Neuronal stem cell (in vitro differentiated cells): ENCODE results near the gene MARK3.

Experiments
- DNase-seq: peaks from one replicate; pipeline ENCODE4 v3.0.0-alpha.2; 2013; ENCODE audit warnings: low spot score
- H2AFZ ChIP-seq: one replicate; pipeline ENCODE4 v1.6.1; 2013; ENCODE audit warnings: mild to moderate bottlenecking, low read length, inconsistent platforms
- H2AK5ac ChIP-seq: 2 replicates; pipeline ENCODE4 v1.6.1; 2013; ENCODE audit warnings: low read depth, mild to moderate bottlenecking, inconsistent platforms, low read length, moderate library complexity, mixed read lengths
- H2BK120ac ChIP-seq: 2 replicates; pipeline ENCODE4 v1.6.1; 2013; ENCODE audit warnings: low read depth, mild to moderate bottlenecking, inconsistent platforms, low read length, moderate library complexity, mixed read lengths
- H2BK12ac ChIP-seq: one replicate; pipeline ENCODE4 v1.6.1; 2013; ENCODE audit warnings: low read length, inconsistent platforms
- H2BK15ac ChIP-seq: 2 replicates; pipeline ENCODE4 v1.6.1; 2013; ENCODE audit warnings: mild to moderate bottlenecking, low read length, inconsistent platforms, mixed read lengths
- H2BK5ac ChIP-seq: one replicate; pipeline ENCODE4 v1.6.1; 2013; ENCODE audit warnings: inconsistent platforms, mild to moderate bottlenecking, low read length, moderate library complexity
- H3K14ac ChIP-seq: one replicate; pipeline ENCODE4 v1.6.1; 2013; ENCODE audit warnings: low read length, inconsistent platforms
- H3K18ac ChIP-seq: 2 replicates; pipeline ENCODE4 v1.6.1; 2013; ENCODE audit warnings: low read length, inconsistent platforms
- H3K23ac ChIP-seq: 2 replicates; pipeline ENCODE4 v1.6.1; 2013; ENCODE audit warnings: low read depth, mild to moderate bottlenecking, mixed read lengths, low read length, inconsistent platforms; ENCODE audit not compliant: poor library complexity
- H3K27ac ChIP-seq: replicated peaks from 3 replicates; pipeline ENCODE4 v1.5.1; 2013; ENCODE audit warnings: low read length, inconsistent platforms
- H3K27me3 ChIP-seq, 3 experiments: 2 replicates each; pipeline ENCODE4 v1.6.1; 2013; ENCODE audit warnings: low read length in 3 of 3, mild to moderate bottlenecking in 2 of 3, inconsistent platforms in 1 of 3, low read depth in 1 of 3, mixed read lengths in 1 of 3, moderate library complexity in 1 of 3; ENCODE audit not compliant: control insufficient read depth in 3 of 3, insufficient read depth in 3 of 3
- H3K36me3 ChIP-seq, 2 donors: replicated peaks in 1 of 2; 2 replicates each; pipeline ENCODE4 v1.6.1; 2013; ENCODE audit warnings: low read length in 2 of 2; ENCODE audit not compliant: control insufficient read depth in 2 of 2, insufficient read depth in 2 of 2
- H3K4ac ChIP-seq: 2 replicates; pipeline ENCODE4 v1.6.1; 2013; ENCODE audit warnings: inconsistent platforms, mild to moderate bottlenecking, low read length, moderate library complexity
- H3K4me1 ChIP-seq, 2 donors: 1 replicate in 1 of 2; 2 replicates in 1 of 2; pipeline ENCODE4 v1.6.1; 2013; ENCODE audit warnings: low read length in 2 of 2, low read depth in 1 of 2; ENCODE audit not compliant: control insufficient read depth in 2 of 2, insufficient read depth in 1 of 2
- H3K4me2 ChIP-seq: one replicate; pipeline ENCODE4 v1.6.1; 2013; ENCODE audit warnings: mild to moderate bottlenecking, low read length, inconsistent platforms; ENCODE audit not compliant: insufficient read depth, poor library complexity, severe bottlenecking
- H3K4me3 ChIP-seq, 2 donors: 2 replicates each; pipeline ENCODE4 v1.5.1; 2013; ENCODE audit warnings: low read length in 2 of 2, mild to moderate bottlenecking in 2 of 2, inconsistent platforms in 1 of 2, moderate library complexity in 1 of 2
- H3K79me1 ChIP-seq: one replicate; pipeline ENCODE4 v1.6.1; 2013; ENCODE audit warnings: low read depth, mild to moderate bottlenecking, inconsistent platforms, low read length, moderate library complexity
- H3K9ac ChIP-seq: one replicate; pipeline ENCODE4 v1.6.1; 2013; ENCODE audit warnings: mild to moderate bottlenecking, low read depth, low read length, inconsistent platforms; ENCODE audit not compliant: poor library complexity
- H3K9me3 ChIP-seq, 2 donors: replicated peaks in 1 of 2; 2 replicates each; pipeline versions ENCODE3 to v1.6.1; 2013; ENCODE audit warnings: low read length in 2 of 2, mild to moderate bottlenecking in 2 of 2, inconsistent platforms in 1 of 2, low read depth in 1 of 2, mixed read lengths in 1 of 2, moderate library complexity in 1 of 2; ENCODE audit not compliant: control insufficient read depth in 2 of 2, insufficient read depth in 1 of 2
- H4K8ac ChIP-seq: one replicate; pipeline ENCODE4 v1.6.1; 2013; ENCODE audit warnings: low read depth, mild to moderate bottlenecking, inconsistent platforms, low read length, moderate library complexity
- H4K91ac ChIP-seq: one replicate; pipeline ENCODE4 v1.6.1; 2013; ENCODE audit warnings: low read length, low read depth, mild to moderate bottlenecking, inconsistent platforms; ENCODE audit not compliant: poor library complexity
- WGBS, 2 donors: extraction: QIAGEN DNeasy Blood & Tissue Kit; methylation state at CpG; one replicate each; pipeline ENCODE4 v1.1.7; 2013; ENCODE audit warnings: missing lambda C conversion rate in 2 of 2, mixed read lengths in 1 of 2; ENCODE audit not compliant: insufficient read length in 2 of 2, insufficient replicate concordance in 1 of 2; ENCODE audit errors: extremely low coverage in 2 of 2; 5-methylcytosine and 5-hydroxymethylcytosine counted together

Gene MARK3

DNA sequence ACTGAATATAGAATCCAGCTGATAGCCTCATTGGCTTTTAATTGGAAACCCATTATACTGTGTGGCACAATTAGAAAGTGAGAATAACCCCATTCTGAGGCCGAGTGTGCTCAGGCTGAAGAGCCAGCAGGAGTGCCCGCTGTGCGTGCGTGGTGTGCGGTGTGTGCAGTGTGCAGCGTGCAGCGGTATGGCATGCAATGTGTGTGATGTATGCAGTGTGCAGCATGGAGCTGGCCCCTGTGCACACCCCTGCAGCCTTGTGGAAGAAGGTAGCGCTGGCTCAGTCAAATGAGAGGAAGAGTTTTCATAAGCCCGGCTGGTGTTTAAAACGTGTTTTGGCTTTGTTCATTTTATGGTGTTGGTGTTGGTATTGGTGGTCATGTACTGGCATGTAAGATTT, 114.5 kb downstream of the MARK3 start:
- H3K4me1 ChIP-seq = peaks cover 0 to 7% of the 10 kb centered on the region in 2 donors
- H3K4me2 ChIP-seq = no peak overlapping the region
- no peak overlapping the region for H2AFZ ChIP-seq
- H3K36me3 ChIP-seq = peaks cover 38 to 93% of the 10 kb centered on the region in 2 donors
- H2BK120ac ChIP-seq = no peak overlapping the region
- no peak overlapping the region for H3K23ac ChIP-seq
- peak overlapping the region in 1 of 2 donors; percentile 33 for H3K4me3 ChIP-seq
- no peak overlapping the region for H4K8ac ChIP-seq
- no peak for DNase-seq
- peak overlapping the region; percentile 64 for H3K9ac ChIP-seq
- H4K91ac ChIP-seq = no peak overlapping the region
- no peak overlapping the region for H2BK5ac ChIP-seq
- no peak overlapping the region for H3K14ac ChIP-seq
- peak overlapping the region; percentile 7 for H3K27ac ChIP-seq
- H2AK5ac ChIP-seq = no peak overlapping the region
- WGBS, 2 donors = no CpG with 5 or more reads among the region's 10 CpGs
- H3K18ac ChIP-seq = no peak overlapping the region
- H3K4ac ChIP-seq = no peak overlapping the region
- H3K9me3 ChIP-seq = no peaks in the 10 kb centered on the region
- peaks cover 0 to 2% (median 0%) of the 10 kb centered on the region in 3 experiments for H3K27me3 ChIP-seq
- no peak overlapping the region for H2BK15ac ChIP-seq
- peak overlapping the region; percentile 33 for H2BK12ac ChIP-seq
- peaks cover 5% of the 10 kb centered on the region for H3K79me1 ChIP-seq

DNA sequence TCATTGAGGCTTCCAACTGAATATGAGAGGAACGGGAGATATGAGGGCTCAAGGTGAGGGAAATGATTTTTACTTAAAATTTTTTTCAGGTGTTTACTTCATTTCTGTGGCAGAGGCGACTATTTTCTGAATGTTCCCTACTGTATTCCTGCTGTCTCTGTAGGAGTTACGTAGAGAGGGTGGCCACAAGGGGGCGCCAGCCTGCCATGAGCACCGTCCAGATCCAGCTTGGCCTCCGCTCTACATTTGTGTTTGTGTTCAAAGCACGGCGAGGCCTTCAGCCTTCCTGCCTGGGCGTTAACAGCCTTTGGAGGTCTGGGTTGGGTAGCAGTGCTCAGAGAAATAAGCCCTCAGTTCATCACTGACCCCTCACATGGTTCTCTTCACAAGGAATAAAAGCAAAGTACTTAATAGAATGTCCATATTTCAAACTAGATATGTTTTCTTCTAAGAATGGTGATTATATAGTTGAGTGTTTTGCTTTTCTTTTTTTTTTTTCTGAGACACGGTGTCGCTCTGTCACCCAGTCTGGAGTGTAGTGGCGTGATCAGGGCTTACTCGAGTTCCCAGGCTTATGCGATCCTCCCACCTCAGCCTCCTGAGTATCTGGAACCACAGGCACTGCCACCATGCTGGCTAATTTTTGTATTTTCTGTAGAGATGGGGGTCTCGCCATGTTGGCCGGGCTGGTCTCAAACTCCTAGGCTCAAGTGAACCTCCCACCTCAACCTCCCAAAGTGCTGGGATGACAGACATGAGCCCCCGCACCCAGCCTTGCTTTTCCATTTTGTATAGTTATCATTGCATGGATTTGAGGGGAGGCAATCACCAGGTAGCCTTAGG, 115.2 kb downstream of the MARK3 start:
- H2BK15ac ChIP-seq = no peak overlapping the region
- H2BK120ac ChIP-seq = no peak overlapping the region
- H3K27ac ChIP-seq = no peak overlapping the region
- H3K18ac ChIP-seq = no peak overlapping the region
- no peak overlapping the region for H3K4me2 ChIP-seq
- WGBS, 2 donors = no CpG with 5 or more reads among the region's 17 CpGs
- no peak overlapping the region for H3K4me3 ChIP-seq
- no peak overlapping the region for H3K14ac ChIP-seq
- H3K4me1 ChIP-seq = peaks cover 0 to 7% of the 10 kb centered on the region in 2 donors
- H3K36me3 ChIP-seq = peaks cover 44 to 93% of the 10 kb centered on the region in 2 donors
- H3K9ac ChIP-seq = no peak overlapping the region
- peak; percentile 82 for DNase-seq
- H3K79me1 ChIP-seq = peaks cover 5% of the 10 kb centered on the region
- no peak overlapping the region for H3K23ac ChIP-seq
- no peak overlapping the region for H2AK5ac ChIP-seq
- H2BK12ac ChIP-seq = no peak overlapping the region
- no peaks in the 10 kb centered on the region for H3K9me3 ChIP-seq
- no peak overlapping the region for H4K8ac ChIP-seq
- no peak overlapping the region for H2BK5ac ChIP-seq
- H4K91ac ChIP-seq = no peak overlapping the region
- no peak overlapping the region for H2AFZ ChIP-seq
- no peak overlapping the region for H3K4ac ChIP-seq
- H3K27me3 ChIP-seq = peaks cover 0 to 2% (median 0%) of the 10 kb centered on the region in 3 experiments

DNA sequence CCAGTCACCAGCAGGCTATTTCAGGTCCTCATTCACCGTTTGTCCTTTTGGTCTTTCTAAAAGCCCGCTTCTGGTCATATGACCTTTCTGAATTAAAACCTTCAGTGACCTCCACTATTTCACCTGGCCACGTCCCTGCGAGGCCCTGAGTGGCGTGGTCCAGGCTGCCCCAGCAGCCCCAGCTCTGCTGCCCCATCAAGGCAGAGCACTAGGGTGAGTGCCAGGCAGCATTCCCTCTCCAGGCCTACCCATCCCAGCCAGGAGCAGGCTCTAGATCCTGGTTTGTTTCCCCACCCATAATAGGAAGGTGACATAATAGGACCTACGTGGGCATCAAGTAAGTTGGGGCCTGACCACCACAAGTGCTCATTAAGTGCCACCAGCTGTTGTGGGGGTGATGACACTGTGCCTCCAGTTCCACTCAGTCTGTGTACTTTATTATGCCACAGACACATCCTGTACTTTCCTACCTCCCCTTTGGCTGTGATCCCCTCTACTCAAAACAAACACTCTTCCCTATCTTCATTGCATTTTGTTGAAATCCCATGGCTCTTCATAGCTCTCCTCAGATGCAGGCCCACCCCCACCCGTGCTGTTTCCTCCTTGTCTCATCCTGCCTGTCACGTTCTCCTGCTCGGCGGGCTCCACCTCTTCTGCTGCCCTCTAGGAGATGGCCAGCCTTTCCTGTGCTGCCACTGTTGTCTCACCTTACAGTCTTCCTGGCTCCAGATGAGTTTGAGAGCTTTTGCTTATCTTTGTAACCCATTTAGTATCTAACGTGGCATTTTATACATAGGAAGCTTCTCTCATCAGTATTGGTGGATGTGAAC, 116.0 kb downstream of the MARK3 start:
- no peak overlapping the region for H2AK5ac ChIP-seq
- H4K8ac ChIP-seq = no peak overlapping the region
- no peak for DNase-seq
- H3K4me3 ChIP-seq = no peak overlapping the region
- no peak overlapping the region for H2BK120ac ChIP-seq
- H3K9me3 ChIP-seq = no peaks in the 10 kb centered on the region
- H3K27ac ChIP-seq = no peak overlapping the region
- no peak overlapping the region for H3K23ac ChIP-seq
- H3K14ac ChIP-seq = no peak overlapping the region
- peaks cover 0 to 7% of the 10 kb centered on the region in 2 donors for H3K4me1 ChIP-seq
- H2BK12ac ChIP-seq = no peak overlapping the region
- H3K9ac ChIP-seq = peak overlapping the region; percentile 27
- no peak overlapping the region for H2BK15ac ChIP-seq
- H2AFZ ChIP-seq = no peak overlapping the region
- no peak overlapping the region for H4K91ac ChIP-seq
- peaks cover 5% of the 10 kb centered on the region for H3K79me1 ChIP-seq
- no CpG with 5 or more reads among the region's 11 CpGs for WGBS, 2 donors
- peaks cover 41 to 91% of the 10 kb centered on the region in 2 donors for H3K36me3 ChIP-seq
- H3K4ac ChIP-seq = no peak overlapping the region
- H3K18ac ChIP-seq = no peak overlapping the region
- H3K4me2 ChIP-seq = no peak overlapping the region
- peaks cover 0 to 2% (median 0%) of the 10 kb centered on the region in 3 experiments for H3K27me3 ChIP-seq
- no peak overlapping the region for H2BK5ac ChIP-seq
